ENCODE results near the gene IGLL5. TPM values are rescaled to one million over a fixed set of nuclear protein-coding genes. Genes with fewer than 3 reads are reported as not detected.

IGLL5 gene
- total and polyA plus RNA-seq, 8 donors = 0.23 to 10.6 (median 0.49) TPM; not detected in 1

DNA sequence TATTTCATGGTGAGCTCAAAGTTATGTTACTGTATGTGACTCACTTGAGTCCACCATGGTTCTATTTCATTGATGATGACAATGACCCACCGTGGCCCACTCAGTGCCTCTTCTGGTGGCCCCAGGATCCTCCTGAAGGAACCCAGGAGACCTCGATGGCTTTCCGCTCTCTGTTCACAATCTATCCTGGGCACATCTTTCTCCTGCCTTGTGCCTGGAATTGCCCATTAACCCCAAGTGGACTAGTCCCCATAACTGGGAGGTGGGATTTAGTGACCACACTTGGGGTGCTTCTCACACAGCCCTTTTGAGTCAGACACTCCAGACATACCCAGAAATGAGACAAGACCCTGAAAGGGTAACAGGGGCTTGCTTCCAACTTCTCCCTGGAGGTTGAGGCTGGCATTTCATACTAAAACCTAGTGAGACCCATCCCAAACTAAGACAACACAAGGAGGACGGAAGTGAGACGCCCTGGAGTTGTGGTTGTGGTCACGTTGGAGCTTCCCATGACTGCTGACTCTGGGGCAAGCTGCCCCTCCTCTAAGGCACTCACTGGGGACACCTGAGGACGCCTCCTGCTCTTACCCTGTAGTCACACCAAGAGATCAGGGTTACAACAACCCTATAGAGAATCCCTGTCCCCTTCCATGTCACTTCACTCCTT is 22.1 kb downstream of the IGLL5 start:
- ATAC-seq (no peak), DNase-seq (peak in 1 of 4 donors; percentile 18)
- H3K4me3 ChIP-seq = no peak overlapping the region
- H3K27me3 ChIP-seq = peaks cover 0 to 4% of the 10 kb centered on the region in 2 donors
- no peak for TF ChIP-seq CTCF (IDR thresholded peaks at IDR 0.05)
- H3K9me3 ChIP-seq = no peaks in the 10 kb centered on the region
- no peaks in the 10 kb centered on the region for H3K36me3 ChIP-seq
- intact Hi-C loops (cut with DNase I) = no loop called here
- no peaks in the 10 kb centered on the region for H3K4me1 ChIP-seq
- no peak overlapping the region for H3K27ac ChIP-seq

- H3K36me3 ChIP-seq = no peaks in the 10 kb centered on the region
Observed at GRCh38 chr22:22910272-22911240, 22.9 kb downstream of the IGLL5 start.

GRCh38 chr22:22911327-22912134 is 23.9 kb downstream of the IGLL5 start:
- no peaks in the 10 kb centered on the region for H3K4me1 ChIP-seq
- intact Hi-C loops (cut with DNase I) = no loop called here
- peak in 1 of 4 donors; percentile 40 for DNase-seq
- peaks cover 0 to 4% of the 10 kb centered on the region in 2 donors for H3K27me3 ChIP-seq
- H3K4me3 ChIP-seq = no peak overlapping the region
- no peaks in the 10 kb centered on the region for H3K9me3 ChIP-seq
- H3K36me3 ChIP-seq = no peaks in the 10 kb centered on the region
- no peak for ATAC-seq
- no peak for TF ChIP-seq CTCF (IDR thresholded peaks at IDR 0.05)
- H3K27ac ChIP-seq = no peak overlapping the region

More at GRCh38 chr22:22910272-22911240, 22.9 kb downstream of the IGLL5 start:
- intact Hi-C loops (cut with DNase I) = no loop called here
- Histone ChIP-seq H3K27ac (no peak overlapping the region), H3K27me3 (peaks cover 0 to 4% of the 10 kb centered on the region in 2 donors), H3K4me3 (no peak overlapping the region), H3K4me1 (no peaks in the 10 kb centered on the region), H3K9me3 (no peaks in the 10 kb centered on the region)
- ATAC-seq (no peak), DNase-seq (peak in 1 of 4 donors; percentile 16)
- TF ChIP-seq CTCF (IDR thresholded peaks at IDR 0.05) = no peak

DNA sequence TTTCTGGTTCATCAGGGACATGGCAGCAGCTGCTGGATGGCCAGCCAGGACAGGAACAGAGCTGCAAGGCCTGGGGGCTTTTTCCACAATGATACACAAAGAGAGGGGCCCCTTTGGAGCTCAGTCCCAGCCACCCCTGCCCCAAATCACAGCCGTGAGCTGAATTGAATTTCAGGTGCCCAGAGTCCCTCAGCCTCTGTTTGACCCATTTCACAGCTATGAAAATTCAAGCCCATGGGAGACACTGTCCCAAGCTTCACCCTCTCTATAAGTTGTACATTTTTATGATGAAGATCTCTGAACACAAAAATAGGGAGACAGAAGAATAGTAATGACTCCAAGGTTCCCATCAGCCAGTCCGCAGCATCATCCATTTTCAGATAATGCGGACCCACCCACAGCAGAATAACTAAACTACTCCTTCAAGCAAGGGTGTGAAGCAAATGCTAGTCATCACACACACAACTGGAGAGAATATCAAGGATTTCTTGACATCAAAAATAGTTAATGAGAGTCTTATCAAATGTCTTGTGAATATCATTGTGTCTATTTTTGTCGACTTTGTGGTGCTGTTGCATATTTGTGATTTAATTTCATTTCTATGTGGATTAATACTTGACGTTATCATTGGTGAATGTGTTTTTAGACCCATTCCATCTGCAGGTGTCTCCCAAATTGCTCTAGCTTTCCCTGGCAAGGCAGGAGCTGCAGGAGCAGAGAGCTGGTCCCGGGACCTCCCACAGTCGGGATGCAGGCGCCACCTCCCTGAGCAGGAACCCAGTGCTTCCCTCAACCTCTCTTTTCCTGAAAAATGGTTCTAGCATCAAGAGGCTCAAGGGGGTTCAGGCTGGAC is 24.7 kb downstream of the IGLL5 start:
- Histone ChIP-seq H3K36me3 (no peaks in the 10 kb centered on the region), H3K4me3 (no peak overlapping the region), H3K27me3 (peaks cover 0 to 4% of the 10 kb centered on the region in 2 donors), H3K9me3 (no peaks in the 10 kb centered on the region), H3K4me1 (no peaks in the 10 kb centered on the region), H3K27ac (no peak overlapping the region)
- DNase-seq (peak in 1 of 4 donors; percentile 42), ATAC-seq (no peak)
- TF ChIP-seq CTCF (IDR thresholded peaks at IDR 0.05) = no peak
- intact Hi-C loops (cut with DNase I) = no loop called here

All from left lung (tissue), 10 donors.